BLaER1 (cell line): ENCODE measurements around the gene PDE9A.
A peak's percentile ranks its signal among the peaks of the same experiment; 100 is the strongest.
"Not testable (repeated sequence)": the region's sequence is repeated elsewhere in the genome, so short reads cannot be mapped to it uniquely, and the experiment has no call there.

Source experiments
- H3K27ac ChIP-seq: shearing (Covaris generic); formaldehyde crosslinking; 2 replicates; pipeline ENCODE4 v1.8.1; 2022
- H3K27me3 ChIP-seq: shearing (Covaris generic); formaldehyde crosslinking; 2 replicates; pipeline ENCODE4 v1.8.1; 2022
- H3K36me3 ChIP-seq: shearing (Covaris generic); formaldehyde crosslinking; 2 replicates; pipeline ENCODE4 v1.8.1; 2022
- H3K4me1 ChIP-seq: shearing (Covaris generic); formaldehyde crosslinking; 2 replicates; pipeline ENCODE4 v1.8.1; 2022
- H3K4me2 ChIP-seq: shearing (Covaris generic); formaldehyde crosslinking; 2 replicates; pipeline ENCODE4 v1.8.1; 2022
- H3K4me3 ChIP-seq: shearing (Covaris generic); formaldehyde crosslinking; 2 replicates; pipeline ENCODE4 v1.8.1; 2022
- H3K9ac ChIP-seq: shearing (Covaris generic); formaldehyde crosslinking; 2 replicates; pipeline ENCODE4 v1.8.1; 2022
- H3K9me3 ChIP-seq: shearing (Covaris generic); formaldehyde crosslinking; 2 replicates; pipeline ENCODE4 v1.8.1; 2022
- H4K20me1 ChIP-seq: shearing (Covaris generic); formaldehyde crosslinking; 2 replicates; pipeline ENCODE4 v1.8.1; 2022
- Cebpa-rat ChIP-seq: shearing (Covaris generic); IDR thresholded peaks from 2 replicates; pipeline ENCODE4 v1.8.1; 2022

PDE9A gene

DNA sequence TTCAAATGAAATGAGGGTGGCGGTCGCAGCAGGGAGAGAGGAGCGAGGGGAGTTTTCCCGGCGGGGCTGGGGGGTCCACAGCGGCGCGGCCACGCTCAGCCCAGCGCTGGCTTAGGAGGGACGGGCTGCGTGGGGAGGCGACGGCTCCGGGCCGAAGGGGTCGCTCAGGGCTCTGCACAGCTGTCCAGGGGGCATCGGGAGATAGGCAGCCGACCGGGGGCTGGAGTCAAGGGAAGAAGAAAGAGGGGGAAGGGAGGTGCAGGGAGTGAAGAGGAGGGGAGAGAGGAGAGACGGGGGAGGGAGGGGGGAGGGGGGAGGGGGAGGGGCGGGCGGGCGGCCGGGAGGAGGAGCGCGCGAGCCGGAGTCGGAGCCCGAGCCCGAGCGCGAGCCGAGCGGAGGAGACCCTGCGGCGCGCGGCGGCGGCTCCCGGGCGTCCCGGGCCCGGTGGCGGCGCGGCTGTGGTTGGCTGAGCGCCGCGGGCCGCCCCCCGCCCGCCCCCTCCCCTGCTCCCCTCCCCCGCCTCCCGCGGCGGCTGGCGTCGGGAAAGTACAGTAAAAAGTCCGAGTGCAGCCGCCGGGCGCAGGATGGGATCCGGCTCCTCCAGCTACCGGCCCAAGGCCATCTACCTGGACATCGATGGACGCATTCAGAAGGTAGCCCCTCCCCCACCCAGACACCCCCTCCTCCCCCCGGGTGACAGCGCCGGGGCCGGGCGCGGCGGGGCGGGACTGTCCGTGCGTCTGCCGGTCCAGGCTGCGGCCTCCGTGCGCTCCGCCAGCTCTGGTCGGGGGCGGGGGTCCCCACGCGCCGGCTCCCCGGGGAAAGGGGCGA lies at the start of gene PDE9A:
Gene PDE9A, plus strand, starts transcription at position 391 of the 831 bp plus-strand sequence. Its CDS starts 194 bp downstream, at position 585.
- Histone ChIP-seq H4K20me1 (peaks cover 78% of the 10 kb centered on the region), H3K4me1 (peaks cover 54% of the 10 kb centered on the region), H3K36me3 (no peaks in the 10 kb centered on the region), H3K9me3 (no peaks in the 10 kb centered on the region), H3K27me3 (peaks cover 84% of the 10 kb centered on the region), H3K4me3 (peak within 1 kb of the TSS; percentile 64), H3K27ac (no peak within 1 kb of the TSS), H3K4me2 (peak within 1 kb of the TSS; percentile 100), H3K9ac (no peak within 1 kb of the TSS)
- TF ChIP-seq Cebpa-rat = no peak

- H3K4me2 ChIP-seq = no peak overlapping the region
- H3K36me3 ChIP-seq = no peaks in the 10 kb centered on the region
- no peaks in the 10 kb centered on the region for H4K20me1 ChIP-seq
- H3K9ac ChIP-seq = no peak overlapping the region
- H3K4me1 ChIP-seq = peaks cover 9% of the 10 kb centered on the region
- no peak for TF ChIP-seq Cebpa-rat
- no peak overlapping the region for H3K4me3 ChIP-seq
- H3K27ac ChIP-seq = no peak overlapping the region
- H3K27me3 ChIP-seq = peaks cover 32% of the 10 kb centered on the region
- peaks cover 64% of the 10 kb centered on the region for H3K9me3 ChIP-seq
These were observed 46.3 kb upstream of the PDE9A start for GRCh38 chr21:42607102-42607501.

- Histone ChIP-seq H3K4me2 (no peak overlapping the region), H3K9me3 (peaks cover 69% of the 10 kb centered on the region)
These were observed 45.8 kb upstream of the PDE9A start for GRCh38 chr21:42607525-42608102.

GRCh38 chr21:42608446-42608845 lies 45.0 kb upstream of the PDE9A start:
- H3K9ac ChIP-seq = no peak overlapping the region
- H3K4me2 ChIP-seq = no peak overlapping the region
- no peak overlapping the region for H3K4me3 ChIP-seq
- H4K20me1 ChIP-seq = no peaks in the 10 kb centered on the region
- TF ChIP-seq Cebpa-rat = no peak
- peaks cover 9% of the 10 kb centered on the region for H3K4me1 ChIP-seq
- H3K27ac ChIP-seq = no peak overlapping the region
- H3K36me3 ChIP-seq = no peaks in the 10 kb centered on the region
- H3K27me3 ChIP-seq = peaks cover 46% of the 10 kb centered on the region
- H3K9me3 ChIP-seq = peaks cover 78% of the 10 kb centered on the region

More at GRCh38 chr21:42607525-42608102, 45.8 kb upstream of the PDE9A start:
- no peaks in the 10 kb centered on the region for H3K36me3 ChIP-seq
- no peaks in the 10 kb centered on the region for H4K20me1 ChIP-seq
- peaks cover 37% of the 10 kb centered on the region for H3K27me3 ChIP-seq
- no peak for TF ChIP-seq Cebpa-rat
- H3K9ac ChIP-seq = no peak overlapping the region
- peaks cover 9% of the 10 kb centered on the region for H3K4me1 ChIP-seq
- no peak overlapping the region for H3K4me3 ChIP-seq
- no peak overlapping the region for H3K27ac ChIP-seq

DNA sequence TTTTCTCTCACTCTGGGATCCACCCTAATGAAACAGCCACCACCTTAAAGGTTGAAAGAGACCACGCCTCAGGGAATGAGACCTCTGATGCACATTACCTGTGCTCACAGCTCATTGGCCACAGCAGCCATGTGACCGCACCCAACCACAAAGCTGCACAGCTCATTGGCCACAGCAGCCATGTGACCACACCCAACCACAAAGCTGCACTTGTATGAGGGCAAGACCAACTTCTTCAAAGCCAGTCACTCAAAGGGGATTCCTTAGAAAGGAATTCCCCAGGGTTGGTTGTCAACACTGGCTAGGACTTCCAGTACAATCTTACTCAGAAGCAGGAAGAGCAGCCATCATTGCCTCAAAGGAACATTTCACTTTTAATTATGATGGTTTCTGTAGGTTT lies 43.6 kb upstream of the PDE9A start:
- H3K36me3 ChIP-seq = no peaks in the 10 kb centered on the region
- no peak overlapping the region for H3K9ac ChIP-seq
- no peak overlapping the region for H3K4me2 ChIP-seq
- TF ChIP-seq Cebpa-rat = no peak
- H4K20me1 ChIP-seq = no peaks in the 10 kb centered on the region
- peaks cover 67% of the 10 kb centered on the region for H3K9me3 ChIP-seq
- peaks cover 55% of the 10 kb centered on the region for H3K27me3 ChIP-seq
- H3K27ac ChIP-seq = no peak overlapping the region
- peaks cover 19% of the 10 kb centered on the region for H3K4me1 ChIP-seq
- H3K4me3 ChIP-seq = no peak overlapping the region

DNA sequence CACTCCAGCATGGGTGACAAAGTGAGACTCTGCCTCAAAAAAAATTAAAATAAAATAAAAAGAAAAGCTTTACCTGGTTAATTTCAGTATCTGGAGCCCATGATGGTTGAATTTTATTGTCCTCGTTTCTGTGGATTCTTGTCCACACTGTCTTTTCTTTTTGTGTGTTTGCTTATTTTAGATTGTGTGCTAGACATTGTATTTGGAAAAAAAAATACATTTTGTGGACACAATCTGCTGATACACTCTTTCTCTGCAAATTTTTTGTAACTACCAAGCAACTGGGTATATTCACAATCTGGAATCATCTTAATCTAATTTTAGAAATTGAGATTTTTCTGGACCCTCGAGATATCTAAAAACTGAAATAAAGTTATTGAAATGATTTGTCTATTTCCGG lies 41.6 kb upstream of the PDE9A start:
- H3K27me3 ChIP-seq = peaks cover 64% of the 10 kb centered on the region
- H3K4me3 ChIP-seq = no peak overlapping the region
- no peak for TF ChIP-seq Cebpa-rat
- no peak overlapping the region for H3K27ac ChIP-seq
- H4K20me1 ChIP-seq = peaks cover 4% of the 10 kb centered on the region; the same call in 1 of the 2 replicates
- H3K4me2 ChIP-seq = no peak overlapping the region
- H3K9me3 ChIP-seq = peaks cover 48% of the 10 kb centered on the region
- H3K9ac ChIP-seq = no peak overlapping the region
- no peaks in the 10 kb centered on the region for H3K36me3 ChIP-seq
- peaks cover 24% of the 10 kb centered on the region for H3K4me1 ChIP-seq

DNA sequence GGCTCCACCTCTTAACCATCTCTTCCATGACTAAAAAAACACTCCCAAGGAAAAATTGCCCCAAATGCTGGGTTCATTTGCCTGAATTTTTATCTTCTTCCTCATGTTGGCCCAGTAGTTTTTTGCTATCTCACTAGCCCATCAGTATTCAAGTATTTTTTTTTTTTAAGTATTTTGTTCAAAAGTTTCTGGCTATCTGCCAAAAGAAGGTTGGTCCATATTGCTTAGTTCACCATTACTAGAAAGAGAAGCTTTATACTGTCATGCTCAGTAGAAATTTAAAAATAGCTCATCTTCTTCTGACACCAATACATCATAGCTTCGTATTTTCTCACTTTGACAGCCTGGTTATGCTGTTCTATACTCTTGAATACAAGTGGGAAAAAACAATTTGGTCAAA lies 41.0 kb upstream of the PDE9A start:
- peaks cover 64% of the 10 kb centered on the region for H3K27me3 ChIP-seq

DNA sequence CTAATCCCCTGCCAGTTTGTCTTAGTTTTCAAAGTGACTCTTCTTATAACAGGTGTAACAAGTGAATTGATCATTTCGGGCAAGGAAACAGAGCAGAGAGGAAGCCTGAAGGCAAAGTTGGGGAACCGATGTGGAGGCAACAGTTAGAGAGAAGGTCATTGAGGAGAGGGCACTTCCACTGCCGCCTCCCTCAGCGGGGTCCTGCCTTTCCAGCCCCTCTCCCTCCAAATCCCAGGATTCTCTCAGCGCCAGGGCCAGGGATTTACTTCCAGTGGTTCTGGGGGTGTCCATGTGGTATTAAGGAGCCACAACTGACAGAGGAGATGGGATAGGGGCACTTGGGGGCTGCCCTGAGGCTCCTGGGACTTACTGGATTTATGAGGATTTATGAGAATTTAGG lies 39.7 kb upstream of the PDE9A start:
- no peak overlapping the region for H3K9ac ChIP-seq
- H3K4me3 ChIP-seq = no peak overlapping the region
- no peaks in the 10 kb centered on the region for H3K36me3 ChIP-seq
- H3K4me2 ChIP-seq = no peak overlapping the region
- H3K27ac ChIP-seq = no peak overlapping the region
- peaks cover 10% of the 10 kb centered on the region; the same call in 1 of the 2 replicates for H4K20me1 ChIP-seq
- no peak for TF ChIP-seq Cebpa-rat
- H3K4me1 ChIP-seq = peaks cover 24% of the 10 kb centered on the region
- peaks cover 36% of the 10 kb centered on the region for H3K9me3 ChIP-seq
- H3K27me3 ChIP-seq = peaks cover 69% of the 10 kb centered on the region

More for the DNA sequence above, 41.0 kb upstream of the PDE9A start:
- H3K4me1 ChIP-seq = peaks cover 24% of the 10 kb centered on the region
- H3K4me3 ChIP-seq = no peak overlapping the region
- peaks cover 45% of the 10 kb centered on the region for H3K9me3 ChIP-seq
- no peak overlapping the region for H3K9ac ChIP-seq
- no peaks in the 10 kb centered on the region for H3K36me3 ChIP-seq
- H3K27ac ChIP-seq = no peak overlapping the region
- no peak for TF ChIP-seq Cebpa-rat
- no peak overlapping the region for H3K4me2 ChIP-seq
- H4K20me1 ChIP-seq = peaks cover 9% of the 10 kb centered on the region; the same call in 1 of the 2 replicates

DNA sequence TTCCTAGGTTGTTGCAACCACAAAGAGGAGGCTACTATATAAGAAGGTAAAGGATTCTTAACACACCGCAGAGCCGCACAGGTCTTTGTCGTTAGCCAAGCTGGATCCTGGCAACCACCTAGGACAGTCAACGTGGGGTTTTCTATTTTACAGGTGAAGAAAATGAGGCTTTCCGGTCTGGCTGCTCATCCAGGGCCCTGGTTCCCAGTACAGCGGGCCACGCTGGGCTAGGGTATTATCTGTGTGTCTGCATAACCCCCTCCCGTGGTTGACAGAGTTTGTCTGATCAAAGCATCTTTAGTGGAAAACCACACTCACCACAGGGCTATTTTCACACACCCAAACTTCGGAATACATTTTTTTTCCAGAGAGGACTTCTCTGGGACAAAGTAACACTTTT lies 39.0 kb upstream of the PDE9A start:
- peaks cover 33% of the 10 kb centered on the region for H3K9me3 ChIP-seq
- no peak overlapping the region for H3K27ac ChIP-seq
- H3K4me2 ChIP-seq = peak overlapping the region; percentile 79
- TF ChIP-seq Cebpa-rat = no peak
- no peaks in the 10 kb centered on the region for H3K36me3 ChIP-seq
- H3K27me3 ChIP-seq = peaks cover 69% of the 10 kb centered on the region
- peaks cover 24% of the 10 kb centered on the region for H3K4me1 ChIP-seq
- H3K9ac ChIP-seq = no peak overlapping the region
- peaks cover 10% of the 10 kb centered on the region; the same call in 1 of the 2 replicates for H4K20me1 ChIP-seq
- no peak overlapping the region for H3K4me3 ChIP-seq

GRCh38 chr21:42614811-42615351 lies 38.5 kb upstream of the PDE9A start:
- peaks cover 72% of the 10 kb centered on the region for H3K27me3 ChIP-seq
- peak overlapping the region; percentile 79 for H3K4me2 ChIP-seq
- H4K20me1 ChIP-seq = peaks cover 10% of the 10 kb centered on the region; the same call in 1 of the 2 replicates
- no peaks in the 10 kb centered on the region for H3K36me3 ChIP-seq
- H3K4me1 ChIP-seq = peaks cover 22% of the 10 kb centered on the region
- no peak overlapping the region for H3K27ac ChIP-seq
- no peak overlapping the region for H3K9ac ChIP-seq
- H3K9me3 ChIP-seq = peaks cover 29% of the 10 kb centered on the region
- no peak overlapping the region for H3K4me3 ChIP-seq
- TF ChIP-seq Cebpa-rat = peak; percentile 94

GRCh38 chr21:42615377-42615776 lies 38.0 kb upstream of the PDE9A start:
- not testable (repeated sequence) for H3K4me3 ChIP-seq
- H3K4me1 ChIP-seq = peaks cover 17% of the 10 kb centered on the region
- peaks cover 72% of the 10 kb centered on the region for H3K27me3 ChIP-seq

More at GRCh38 chr21:42615377-42615776, 38.0 kb upstream of the PDE9A start:
- not testable (repeated sequence) for H3K36me3 ChIP-seq, H3K9ac ChIP-seq, H3K27ac ChIP-seq
- peak overlapping the region; percentile 79 for H3K4me2 ChIP-seq
- peaks cover 10% of the 10 kb centered on the region; the same call in 1 of the 2 replicates for H4K20me1 ChIP-seq
- H3K9me3 ChIP-seq = peaks cover 27% of the 10 kb centered on the region
